ENCODE data around the gene FBLN5. TPM values are rescaled to one million over a fixed set of nuclear protein-coding genes. Genes with fewer than 3 reads are reported as not detected.

The FBLN5 gene
- total and polyA plus RNA-seq, 9 of the 15 experiments (the other 6 are each of a cell fraction or from before 2014, with no cell fraction given) = 0.11 to 0.22 TPM; not detected in 7

DNA sequence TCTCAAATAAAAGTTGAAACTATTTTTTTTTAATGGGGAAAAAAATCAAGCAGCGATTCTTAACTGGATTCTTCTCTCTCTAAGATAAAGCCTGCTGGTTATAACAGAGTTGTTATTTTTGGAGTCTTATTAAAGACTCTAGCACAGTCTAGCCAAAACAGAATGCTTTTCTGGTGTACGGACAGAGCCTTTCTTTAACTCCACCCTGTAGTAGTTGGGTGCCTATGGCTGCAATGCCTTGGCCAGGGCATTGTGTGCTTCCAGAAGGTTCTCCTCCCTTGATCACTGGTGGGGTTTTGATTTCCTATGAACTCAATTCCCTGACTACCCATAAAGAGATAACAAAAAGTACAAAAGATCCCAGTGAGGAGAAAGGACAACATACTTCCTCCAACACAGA lies 44.4 kb downstream of the FBLN5 start:
- intact Hi-C loops (cut with micrococcal nuclease) (no loop called here), in situ Hi-C loops (cut with MboI) (no loop called here)
- WGBS (ENCODE audit: insufficient coverage, low coverage, missing lambda C conversion rate) = 6% methylated on average over 2 of the region's 2 CpGs
- Histone ChIP-seq H3K27me3 (ENCODE audit: control insufficient read depth in 2 of 2, insufficient read depth in 2 of 2, low read length in 2 of 2) (peaks cover 0 to 18% of the 10 kb centered on the region in 2 experiments; a peak in 1 of 5 replicates), H3K4me3 (no peak overlapping the region), H3K27ac (ENCODE audit: extremely low read depth, low read depth, low read length) (no peak overlapping the region), H3K36me3 (ENCODE audit: control insufficient read depth, insufficient read depth, low read length) (no peaks in the 10 kb centered on the region), H3K9ac (ENCODE audit: insufficient read depth in 1 of 2, low read depth in 2 of 2, low read length in 2 of 2) (no peak overlapping the region), H3K9me3 (replicated peaks; ENCODE audit: control insufficient read depth, insufficient read depth, low read depth, low read length) (no peaks in the 10 kb centered on the region), H3K4me1 (replicated peaks in 1 of 2; ENCODE audit: control insufficient read depth in 2 of 2, insufficient read depth in 2 of 2, low read length in 2 of 2) (no peaks in the 10 kb centered on the region), H3K9me1 (ENCODE audit: control insufficient read depth, insufficient read depth, low read length) (no peaks in the 10 kb centered on the region), H4K20me1 (replicated peaks; ENCODE audit: control insufficient read depth, insufficient read depth, low read length) (no peaks in the 10 kb centered on the region), H3K4me2 (ENCODE audit: insufficient read depth, low read length) (no peak overlapping the region), H3K79me2 (ENCODE audit: control insufficient read depth, insufficient read depth, low read length) (no peaks in the 10 kb centered on the region), H2AFZ (ENCODE audit: low read depth, low read length) (no peak overlapping the region)
- DNase-seq (ENCODE audit: extremely low read depth in 1 of 4, low spot score in 3 of 4) (no peak), ATAC-seq (no peak), FAIRE-seq (no peak)
- ChIA-PET POLR2A (no interaction called here), CTCF (ENCODE audit: low intra/inter-chr PET ratio) (no interaction called here)
- no TSS peak for BruUV-seq (replicated peaks)
- no peak for TF ChIP-seq ZBTB33 (CRISPR knock-in tag; IDR thresholded peaks at IDR 0.05)
- no peak for TF ChIP-seq PCBP1 (IDR thresholded peaks at IDR 0.05; ENCODE audit: low read depth, low read length, poor library complexity, severe bottlenecking)
- no peak for TF ChIP-seq MAFK (IDR thresholded peaks at IDR 0.05; ENCODE audit: low read length)
- no peak for TF ChIP-seq L3MBTL2 (IDR thresholded peaks at IDR 0.05)
- TF ChIP-seq, protein P1, sequence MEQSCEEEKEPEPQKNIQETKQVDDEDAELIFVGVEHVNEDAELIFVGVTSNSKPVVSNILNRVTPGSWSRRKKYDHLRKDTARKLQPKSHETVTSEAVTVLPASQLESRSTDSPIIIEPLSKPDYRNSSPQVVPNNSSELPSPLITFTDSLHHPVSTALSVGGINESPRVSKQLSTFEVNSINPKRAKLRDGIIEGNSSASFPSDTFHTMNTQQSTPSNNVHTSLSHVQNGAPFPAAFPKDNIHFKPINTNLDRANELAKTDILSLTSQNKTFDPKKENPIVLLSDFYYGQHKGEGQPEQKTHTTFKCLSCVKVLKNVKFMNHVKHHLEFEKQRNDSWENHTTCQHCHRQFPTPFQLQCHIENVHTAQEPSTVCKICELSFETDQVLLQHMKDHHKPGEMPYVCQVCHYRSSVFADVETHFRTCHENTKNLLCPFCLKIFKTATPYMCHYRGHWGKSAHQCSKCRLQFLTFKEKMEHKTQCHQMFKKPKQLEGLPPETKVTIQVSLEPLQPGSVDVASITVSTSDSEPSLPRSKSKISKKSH (CRISPR knock-in tag; IDR thresholded peaks at IDR 0.05) = no peak
- no peak for TF ChIP-seq HNRNPH1 (optimal IDR thresholded peaks at IDR 0.05; ENCODE audit: low read depth, low read length)
- TF ChIP-seq, protein P2, sequence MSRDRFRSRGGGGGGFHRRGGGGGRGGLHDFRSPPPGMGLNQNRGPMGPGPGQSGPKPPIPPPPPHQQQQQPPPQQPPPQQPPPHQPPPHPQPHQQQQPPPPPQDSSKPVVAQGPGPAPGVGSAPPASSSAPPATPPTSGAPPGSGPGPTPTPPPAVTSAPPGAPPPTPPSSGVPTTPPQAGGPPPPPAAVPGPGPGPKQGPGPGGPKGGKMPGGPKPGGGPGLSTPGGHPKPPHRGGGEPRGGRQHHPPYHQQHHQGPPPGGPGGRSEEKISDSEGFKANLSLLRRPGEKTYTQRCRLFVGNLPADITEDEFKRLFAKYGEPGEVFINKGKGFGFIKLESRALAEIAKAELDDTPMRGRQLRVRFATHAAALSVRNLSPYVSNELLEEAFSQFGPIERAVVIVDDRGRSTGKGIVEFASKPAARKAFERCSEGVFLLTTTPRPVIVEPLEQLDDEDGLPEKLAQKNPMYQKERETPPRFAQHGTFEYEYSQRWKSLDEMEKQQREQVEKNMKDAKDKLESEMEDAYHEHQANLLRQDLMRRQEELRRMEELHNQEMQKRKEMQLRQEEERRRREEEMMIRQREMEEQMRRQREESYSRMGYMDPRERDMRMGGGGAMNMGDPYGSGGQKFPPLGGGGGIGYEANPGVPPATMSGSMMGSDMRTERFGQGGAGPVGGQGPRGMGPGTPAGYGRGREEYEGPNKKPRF (IDR thresholded peaks at IDR 0.05; ENCODE audit: low read depth, low read length) = no peak
- no peak for TF ChIP-seq DDX20 (tag; IDR thresholded peaks at IDR 0.05; ENCODE audit: low read depth)
- TF ChIP-seq, protein P3, sequence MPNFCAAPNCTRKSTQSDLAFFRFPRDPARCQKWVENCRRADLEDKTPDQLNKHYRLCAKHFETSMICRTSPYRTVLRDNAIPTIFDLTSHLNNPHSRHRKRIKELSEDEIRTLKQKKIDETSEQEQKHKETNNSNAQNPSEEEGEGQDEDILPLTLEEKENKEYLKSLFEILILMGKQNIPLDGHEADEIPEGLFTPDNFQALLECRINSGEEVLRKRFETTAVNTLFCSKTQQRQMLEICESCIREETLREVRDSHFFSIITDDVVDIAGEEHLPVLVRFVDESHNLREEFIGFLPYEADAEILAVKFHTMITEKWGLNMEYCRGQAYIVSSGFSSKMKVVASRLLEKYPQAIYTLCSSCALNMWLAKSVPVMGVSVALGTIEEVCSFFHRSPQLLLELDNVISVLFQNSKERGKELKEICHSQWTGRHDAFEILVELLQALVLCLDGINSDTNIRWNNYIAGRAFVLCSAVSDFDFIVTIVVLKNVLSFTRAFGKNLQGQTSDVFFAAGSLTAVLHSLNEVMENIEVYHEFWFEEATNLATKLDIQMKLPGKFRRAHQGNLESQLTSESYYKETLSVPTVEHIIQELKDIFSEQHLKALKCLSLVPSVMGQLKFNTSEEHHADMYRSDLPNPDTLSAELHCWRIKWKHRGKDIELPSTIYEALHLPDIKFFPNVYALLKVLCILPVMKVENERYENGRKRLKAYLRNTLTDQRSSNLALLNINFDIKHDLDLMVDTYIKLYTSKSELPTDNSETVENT (CRISPR knock-in tag; IDR thresholded peaks at IDR 0.05) = no peak
- no peak for TF ChIP-seq ZFPM2 (CRISPR knock-in tag; IDR thresholded peaks at IDR 0.05)
- TF ChIP-seq HNRNPK (IDR thresholded peaks at IDR 0.05; ENCODE audit: low read depth, low read length, poor library complexity, severe bottlenecking) = no peak
- TF ChIP-seq NFIC (IDR thresholded peaks at IDR 0.05) = no peak
- no peak for TF ChIP-seq ARID3A (IDR thresholded peaks at IDR 0.05; ENCODE audit: borderline replicate concordance, low read depth, low read length)

Measured in K562 (cell line).